K562 treated with DMSO at 1 percent for 24 hours (cell line): ENCODE data around the gene ZNF454. TPM values are rescaled to one million over a fixed set of nuclear protein-coding genes. Genes with fewer than 3 reads are reported as not detected.

Source experiments
- total RNA-seq: library from RNA; unstranded; fragments of 300-600 nt; gene quantifications from 2 replicates; pipeline ENCODE4 v1.2.3, GENCODE V29; 2022; ENCODE audit warnings: low read depth; ENCODE audit not compliant: insufficient read depth

The ZNF454 gene
- not detected in 2 replicates for total RNA-seq

GRCh38 chr5:178940569-178941360 is at the start of gene ZNF454:
ZNF454 (plus strand) TSS chr5:178941198; CDS start chr5:178942792, 1,594 bp downstream.

GRCh38 chr5:178895615-178896571 is 45.1 kb upstream of the ZNF454 start, which contains the start of gene ZFP2:
ZFP2 (plus strand) TSS chr5:178895913; CDS start chr5:178931314, 35,401 bp downstream.

GRCh38 chr5:178994580-178995340 is 53.8 kb downstream of the ZNF454 start, which contains the start of gene GRM6:
GRM6 (minus strand) TSS chr5:178995320; CDS start chr5:178994944, 376 bp downstream.

Other genes with a start within 250 kb of the ZNF454 start
- 1.7 and 2.4 TPM in 2 replicates for gene ZNF354A, start 210.5 kb upstream of the ZNF454 start, total RNA-seq
- gene ZNF354B, start 81.2 kb upstream of the ZNF454 start, total RNA-seq = 3.6 and 4.8 TPM in 2 replicates
- gene ZFP2, start 45.3 kb upstream of the ZNF454 start, total RNA-seq = 0.14 TPM in 1 of 2 replicates, not detected in the other
- gene GRM6, start 54.1 kb downstream of the ZNF454 start, total RNA-seq = not detected in 2 replicates
- gene ZNF879, start 82.6 kb downstream of the ZNF454 start, total RNA-seq = 1.3 and 1.6 TPM in 2 replicates
- gene ZNF354C, start 119.2 kb downstream of the ZNF454 start, total RNA-seq = 0.07 and 0.31 TPM in 2 replicates